ENCODE data around the gene MEAK7. TPM values are rescaled to one million over a fixed set of nuclear protein-coding genes. Genes with fewer than 3 reads are reported as not detected.
"Not testable (repeated sequence)": the region's sequence is repeated elsewhere in the genome, so short reads cannot be mapped to it uniquely, and the experiment has no call there.

The MEAK7 gene
- total RNA-seq, 1 experiment from 2014 or later: 62.3 TPM

DNA sequence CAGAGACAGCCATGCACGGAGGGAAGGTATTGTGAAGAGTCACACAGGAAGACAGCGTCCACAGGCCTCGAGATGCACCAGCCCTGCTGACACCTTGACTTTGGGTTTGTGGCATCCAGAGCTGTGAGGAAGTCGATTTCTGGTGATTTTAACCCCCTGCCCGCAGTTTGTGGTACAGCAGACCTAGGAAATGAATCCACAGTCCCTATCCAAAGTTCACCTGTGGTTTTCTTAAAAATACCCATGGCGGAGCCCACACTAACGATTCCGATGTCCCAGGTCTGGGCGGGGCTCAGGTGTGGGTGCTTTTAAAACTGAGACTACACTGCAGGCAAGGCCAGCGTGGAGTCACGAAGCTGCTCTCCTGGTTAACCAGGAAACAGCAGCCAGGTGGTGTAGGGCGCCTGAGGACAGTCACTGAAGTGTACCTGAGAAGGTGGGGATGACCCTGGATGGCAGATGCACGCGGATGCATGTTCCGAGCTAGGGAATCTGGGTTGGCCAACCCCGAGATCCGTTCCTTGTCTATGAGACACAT is 14.4 kb upstream of the MEAK7 start:
- CTCF ChIA-PET: interaction anchor here (0.5 to 1.4 kb wide), 5 partner anchors 13 to 692 kb away, joined by 3 to 6 read pairs (median 4); no protein-coding TSS in a partner anchor
- DNase-seq (ENCODE audit: unreplicated experiment): no peak
- Mint-ChIP-seq H3K36me3 (ENCODE audit: insufficient read depth, unreplicated experiment) (no peaks in the 10 kb centered on the region), H3K27me3 (ENCODE audit: insufficient read depth, unreplicated experiment) (no peaks in the 10 kb centered on the region), H3K4me3 (ENCODE audit: unreplicated experiment) (no peak overlapping the region), H3K4me1 (ENCODE audit: insufficient read depth, unreplicated experiment) (no peaks in the 10 kb centered on the region), H3K9me3 (ENCODE audit: unreplicated experiment) (no peaks in the 10 kb centered on the region), H3K27ac (ENCODE audit: low read depth, unreplicated experiment) (no peak overlapping the region)
- POLR2A ChIA-PET: no interaction called here
- no TSS peak for BruUV-seq (replicated peaks)
- TF ChIP-seq, protein P1, sequence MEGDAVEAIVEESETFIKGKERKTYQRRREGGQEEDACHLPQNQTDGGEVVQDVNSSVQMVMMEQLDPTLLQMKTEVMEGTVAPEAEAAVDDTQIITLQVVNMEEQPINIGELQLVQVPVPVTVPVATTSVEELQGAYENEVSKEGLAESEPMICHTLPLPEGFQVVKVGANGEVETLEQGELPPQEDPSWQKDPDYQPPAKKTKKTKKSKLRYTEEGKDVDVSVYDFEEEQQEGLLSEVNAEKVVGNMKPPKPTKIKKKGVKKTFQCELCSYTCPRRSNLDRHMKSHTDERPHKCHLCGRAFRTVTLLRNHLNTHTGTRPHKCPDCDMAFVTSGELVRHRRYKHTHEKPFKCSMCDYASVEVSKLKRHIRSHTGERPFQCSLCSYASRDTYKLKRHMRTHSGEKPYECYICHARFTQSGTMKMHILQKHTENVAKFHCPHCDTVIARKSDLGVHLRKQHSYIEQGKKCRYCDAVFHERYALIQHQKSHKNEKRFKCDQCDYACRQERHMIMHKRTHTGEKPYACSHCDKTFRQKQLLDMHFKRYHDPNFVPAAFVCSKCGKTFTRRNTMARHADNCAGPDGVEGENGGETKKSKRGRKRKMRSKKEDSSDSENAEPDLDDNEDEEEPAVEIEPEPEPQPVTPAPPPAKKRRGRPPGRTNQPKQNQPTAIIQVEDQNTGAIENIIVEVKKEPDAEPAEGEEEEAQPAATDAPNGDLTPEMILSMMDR (IDR thresholded peaks at IDR 0.05; ENCODE audit: unreplicated experiment): no peak
- intact Hi-C loops (cut with micrococcal nuclease): no loop called here

- intact Hi-C loops (cut with micrococcal nuclease); H3K9me3 Mint-ChIP-seq (ENCODE audit: unreplicated experiment); H3K27ac Mint-ChIP-seq (ENCODE audit: low read depth, unreplicated experiment); DNase-seq (ENCODE audit: unreplicated experiment); BruUV-seq (replicated peaks); H3K4me1 Mint-ChIP-seq (ENCODE audit: insufficient read depth, unreplicated experiment); H3K27me3 Mint-ChIP-seq (ENCODE audit: insufficient read depth, unreplicated experiment); H3K36me3 Mint-ChIP-seq (ENCODE audit: insufficient read depth, unreplicated experiment); H3K4me3 Mint-ChIP-seq (ENCODE audit: unreplicated experiment): not testable (repeated sequence)
- ChIA-PET POLR2A (interaction anchor here (0.6 kb wide), 1 partner anchor 9 kb away, joined by 3 read pairs; no protein-coding TSS in a partner anchor), CTCF (interaction anchor here (0.6 to 1.4 kb wide), 2 partner anchors 12 to 33 kb away, joined by 3 to 6 read pairs; no protein-coding TSS in a partner anchor)
These were observed 13.8 kb upstream of the MEAK7 start for GRCh38 chr16:84518220-84518619.

GRCh38 chr16:84517366-84517765 is 12.9 kb upstream of the MEAK7 start:
- Mint-ChIP-seq H3K9me3 (ENCODE audit: unreplicated experiment) (no peaks in the 10 kb centered on the region), H3K4me1 (ENCODE audit: insufficient read depth, unreplicated experiment) (no peaks in the 10 kb centered on the region), H3K27me3 (ENCODE audit: insufficient read depth, unreplicated experiment) (no peaks in the 10 kb centered on the region), H3K4me3 (ENCODE audit: unreplicated experiment) (no peak overlapping the region), H3K36me3 (ENCODE audit: insufficient read depth, unreplicated experiment) (no peaks in the 10 kb centered on the region), H3K27ac (ENCODE audit: low read depth, unreplicated experiment) (no peak overlapping the region)
- POLR2A ChIA-PET: no interaction called here
- intact Hi-C loops (cut with micrococcal nuclease): no loop called here
- DNase-seq (ENCODE audit: unreplicated experiment): no peak
- TF ChIP-seq, protein P1 (IDR thresholded peaks at IDR 0.05; ENCODE audit: unreplicated experiment): no peak
- CTCF ChIA-PET: interaction anchor here (0.6 to 1.9 kb wide), 2 partner anchors 11 to 518 kb away, joined by 3 to 6 read pairs; no protein-coding TSS in a partner anchor
- BruUV-seq (replicated peaks): no TSS peak

- POLR2A ChIA-PET: interaction anchor here (0.6 to 0.7 kb wide), 2 partner anchors 17 to 225 kb away, joined by 3 to 4 read pairs; no protein-coding TSS in a partner anchor
- no peaks in the 10 kb centered on the region for H3K36me3 Mint-ChIP-seq (ENCODE audit: insufficient read depth, unreplicated experiment)
- H3K4me3 Mint-ChIP-seq (ENCODE audit: unreplicated experiment): no peak overlapping the region
- intact Hi-C loops (cut with micrococcal nuclease): no loop called here
- H3K27me3 Mint-ChIP-seq (ENCODE audit: insufficient read depth, unreplicated experiment): no peaks in the 10 kb centered on the region
- H3K4me1 Mint-ChIP-seq (ENCODE audit: insufficient read depth, unreplicated experiment): no peaks in the 10 kb centered on the region
- no peak overlapping the region for H3K27ac Mint-ChIP-seq (ENCODE audit: low read depth, unreplicated experiment)
- no peak for DNase-seq (ENCODE audit: unreplicated experiment)
- TF ChIP-seq, protein P1 (IDR thresholded peaks at IDR 0.05; ENCODE audit: unreplicated experiment): no peak
- no peaks in the 10 kb centered on the region for H3K9me3 Mint-ChIP-seq (ENCODE audit: unreplicated experiment)
- CTCF ChIA-PET: interaction anchor here (0.6 to 0.9 kb wide), 3 partner anchors 10 to 107 kb away, joined by 3 to 4 read pairs (median 3); no protein-coding TSS in a partner anchor
- no TSS peak for BruUV-seq (replicated peaks)
These were observed 10.7 kb upstream of the MEAK7 start for GRCh38 chr16:84514874-84515835.

Measured in MCF 10A (cell line).